NAMALWA (cell line): ENCODE results near the gene TRERF1.
"Not testable (repeated sequence)": the region's sequence is repeated elsewhere in the genome, so short reads cannot be mapped to it uniquely, and the experiment has no call there.

Experiments used
- DNase-seq: peaks from one replicate; pipeline ENCODE4 v3.0.0-alpha.2; 2015; ENCODE audit warnings: low spot score

TRERF1 gene

DNA sequence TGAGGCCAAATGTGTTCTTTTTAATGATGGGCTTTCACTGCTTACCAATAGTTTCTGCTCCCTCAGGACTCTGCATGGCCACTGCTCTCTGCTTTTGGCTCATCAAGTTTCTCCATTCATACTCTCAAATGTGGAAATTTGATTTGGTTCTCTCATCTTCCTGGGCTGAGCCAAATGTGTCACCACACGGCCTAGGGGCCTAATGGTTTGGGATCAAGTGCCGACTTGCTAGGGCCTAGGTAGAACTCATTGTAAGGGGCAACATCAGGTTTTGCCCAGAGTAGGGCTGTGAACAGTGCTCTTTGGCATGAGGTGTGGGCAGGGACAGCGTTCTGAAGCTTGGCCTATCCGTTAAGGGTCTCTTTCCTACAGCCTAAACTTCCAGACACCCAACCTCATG, 230.2 kb downstream of the TRERF1 start:
- no peak for DNase-seq

DNA sequence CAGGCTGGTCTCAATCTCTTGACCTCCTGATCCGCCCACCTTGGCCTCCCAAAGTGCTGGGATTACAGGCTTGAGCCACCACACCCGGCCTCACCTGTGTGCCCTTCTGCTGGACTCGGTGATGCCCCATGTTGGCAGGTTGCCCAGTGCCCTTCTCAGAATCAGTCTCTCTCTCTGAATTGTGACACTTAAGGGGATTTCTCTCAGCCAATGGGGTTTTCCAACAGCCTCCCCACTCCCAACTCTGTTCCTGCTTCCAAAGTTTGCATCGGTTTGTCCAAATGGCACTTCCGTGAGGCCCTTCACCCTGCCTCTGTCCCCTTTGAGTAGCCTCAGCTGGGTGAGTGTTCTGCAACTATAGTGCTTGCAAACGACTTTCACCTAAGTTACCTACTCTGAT, 230.9 kb downstream of the TRERF1 start:
- no peak for DNase-seq

DNA sequence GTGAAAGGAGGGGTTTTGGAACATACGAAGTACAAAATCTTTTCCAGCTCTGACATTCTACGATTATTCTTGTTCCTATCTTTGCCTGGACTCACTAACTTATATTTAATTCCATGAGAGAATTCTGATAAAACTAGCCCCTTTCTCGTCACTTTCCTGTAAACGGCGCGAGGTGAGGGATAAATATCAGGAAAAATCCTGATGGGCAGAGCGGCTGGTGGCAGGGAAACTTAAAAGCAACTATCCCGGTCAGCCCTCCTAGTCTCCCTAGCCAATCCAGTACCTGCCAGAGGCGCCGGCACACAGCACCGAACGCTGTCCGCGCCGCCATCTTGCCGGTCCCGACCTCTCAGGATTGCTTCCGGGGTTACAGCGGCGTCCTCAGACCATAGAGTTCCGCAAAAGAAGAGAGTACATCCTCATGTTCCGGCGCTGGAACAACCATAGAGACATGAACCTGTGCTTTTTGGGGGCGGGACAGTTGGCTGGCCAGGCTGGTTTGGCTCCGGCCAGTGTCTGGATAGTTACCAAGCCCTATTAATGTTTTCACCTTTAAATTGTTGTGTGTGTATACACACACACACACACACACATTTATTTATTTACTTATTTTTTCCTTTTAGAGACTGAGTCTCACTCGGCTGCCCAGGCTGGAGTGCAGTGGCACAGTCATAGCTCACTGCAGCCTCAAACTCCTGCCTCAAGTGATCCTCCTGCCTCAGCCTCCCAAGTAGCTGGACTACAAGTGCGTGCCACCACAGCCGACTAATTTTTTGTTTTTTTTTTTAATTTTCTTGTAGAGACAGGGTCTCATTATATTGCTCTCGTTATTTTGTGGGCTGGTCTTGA, 234.0 kb downstream of the TRERF1 start, which contains the start of gene MRPS10:
Gene MRPS10, minus strand, starts transcription at position 343 of the 849 bp plus-strand sequence. Its CDS starts 12 bp downstream, at position 331.
- DNase-seq, result peak; percentile 96

DNA sequence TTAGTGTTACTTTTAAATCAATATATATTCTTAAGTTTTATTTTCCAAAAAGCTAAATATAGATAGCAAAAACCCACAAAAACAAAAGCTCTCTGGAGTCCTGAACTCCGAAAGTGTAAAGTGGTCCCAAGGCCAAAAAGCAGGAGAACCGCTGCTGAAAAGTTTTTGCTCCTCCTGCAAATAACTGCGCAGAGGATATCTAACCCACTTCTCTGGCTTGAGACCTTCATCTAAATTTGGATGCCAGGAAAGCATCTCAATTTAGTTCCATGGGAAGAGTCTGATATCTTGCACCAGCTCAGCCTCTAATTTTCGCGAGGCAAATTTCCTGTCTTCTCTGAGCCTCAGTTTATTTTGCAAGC, 234.6 kb downstream of the TRERF1 start:
- peak; percentile 35 for DNase-seq

DNA sequence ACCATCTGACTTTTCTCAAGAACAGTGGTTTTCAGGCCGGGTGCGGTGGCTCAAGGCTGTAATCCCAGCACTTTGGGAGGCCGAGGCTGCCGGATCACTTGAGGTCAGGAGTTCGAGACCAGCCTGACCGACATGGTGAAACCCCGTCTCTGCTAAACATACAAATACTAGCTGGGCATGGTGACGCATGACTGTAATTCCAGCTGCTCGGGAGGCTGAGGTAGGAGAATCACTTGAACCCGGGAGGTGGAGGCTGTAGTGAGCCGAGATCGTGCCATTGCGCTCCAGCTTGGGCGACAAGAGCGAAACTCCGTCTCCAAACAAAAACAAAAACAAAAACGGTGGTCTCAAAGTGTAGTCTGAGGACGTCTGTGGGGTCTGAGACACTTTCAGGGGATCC, 235.2 kb downstream of the TRERF1 start:
- not testable (repeated sequence) for DNase-seq

DNA sequence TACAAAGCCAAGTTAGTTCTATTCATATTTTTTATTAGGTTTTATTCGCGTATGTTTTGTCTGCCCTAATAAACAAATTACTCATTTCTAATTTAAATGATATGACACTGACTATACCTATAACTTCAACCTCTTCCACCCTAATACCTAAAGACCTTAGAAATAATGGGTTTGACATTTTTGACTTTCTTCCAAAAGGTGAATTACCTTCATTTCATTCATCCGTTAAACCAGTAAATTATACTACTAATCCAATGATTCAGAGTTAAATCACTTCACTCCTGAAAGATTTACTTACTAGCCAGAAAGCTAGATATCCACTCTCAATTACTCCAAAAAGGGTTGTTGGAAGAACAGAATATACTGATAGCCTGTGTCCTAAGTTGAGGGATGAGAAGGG, 239.3 kb downstream of the TRERF1 start:
- no peak for DNase-seq

DNA sequence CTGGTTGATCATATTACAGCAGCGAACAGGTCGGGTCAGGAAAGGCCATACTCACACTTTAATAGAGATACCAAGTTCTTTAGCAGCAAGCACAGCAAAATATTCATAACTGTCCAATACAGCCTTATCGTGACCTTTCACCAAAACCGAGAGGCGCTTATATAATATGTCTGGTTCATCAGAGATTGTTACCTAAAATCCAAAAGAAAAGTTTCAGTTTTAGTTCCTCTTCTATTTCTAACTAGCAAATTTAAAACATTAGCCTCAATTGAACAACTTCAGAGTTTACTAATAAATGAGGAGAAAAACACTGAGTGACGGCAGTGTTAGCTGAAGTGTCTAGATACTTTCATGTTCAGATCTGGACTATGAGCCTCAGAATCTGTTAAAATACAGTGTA, 240.0 kb downstream of the TRERF1 start:
- DNase-seq, result no peak

DNA sequence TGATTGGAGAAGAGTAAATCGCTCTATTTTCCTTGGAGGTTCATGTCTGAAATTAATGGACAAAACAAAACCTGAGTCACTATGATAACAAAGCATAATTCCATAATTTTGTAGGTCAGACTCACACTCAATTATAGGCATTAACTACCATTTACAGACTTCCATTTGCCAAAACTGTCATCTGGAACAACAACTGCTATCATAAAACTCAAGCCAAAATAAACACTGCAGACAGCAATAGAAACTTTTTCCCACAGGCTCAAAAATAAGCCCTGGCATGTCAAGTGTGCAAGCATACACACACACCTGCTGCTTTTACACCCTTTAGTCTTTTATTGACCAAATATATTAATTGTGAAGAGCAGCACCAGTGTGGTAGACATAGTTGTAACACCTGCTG, 241.2 kb downstream of the TRERF1 start:
- no peak for DNase-seq

DNA sequence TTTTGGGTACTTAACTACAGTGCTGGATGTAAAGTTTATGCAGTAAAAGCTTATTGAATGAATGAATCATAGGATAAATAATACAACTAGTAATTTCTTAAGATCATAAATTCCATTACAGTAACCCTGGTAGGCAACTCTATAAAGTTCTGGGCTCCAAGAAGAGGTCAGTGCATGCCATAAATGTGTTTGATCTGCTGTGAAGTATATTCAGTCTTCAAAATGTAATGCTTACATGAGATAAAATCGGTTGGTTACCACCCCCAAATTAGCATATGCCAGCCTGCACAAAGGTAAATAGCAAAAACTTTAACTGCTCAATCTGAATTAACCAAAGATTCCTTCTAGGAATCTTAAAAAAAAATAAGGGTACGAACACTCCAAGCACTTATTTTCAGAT, 244.2 kb downstream of the TRERF1 start:
- not testable (repeated sequence) for DNase-seq

DNA sequence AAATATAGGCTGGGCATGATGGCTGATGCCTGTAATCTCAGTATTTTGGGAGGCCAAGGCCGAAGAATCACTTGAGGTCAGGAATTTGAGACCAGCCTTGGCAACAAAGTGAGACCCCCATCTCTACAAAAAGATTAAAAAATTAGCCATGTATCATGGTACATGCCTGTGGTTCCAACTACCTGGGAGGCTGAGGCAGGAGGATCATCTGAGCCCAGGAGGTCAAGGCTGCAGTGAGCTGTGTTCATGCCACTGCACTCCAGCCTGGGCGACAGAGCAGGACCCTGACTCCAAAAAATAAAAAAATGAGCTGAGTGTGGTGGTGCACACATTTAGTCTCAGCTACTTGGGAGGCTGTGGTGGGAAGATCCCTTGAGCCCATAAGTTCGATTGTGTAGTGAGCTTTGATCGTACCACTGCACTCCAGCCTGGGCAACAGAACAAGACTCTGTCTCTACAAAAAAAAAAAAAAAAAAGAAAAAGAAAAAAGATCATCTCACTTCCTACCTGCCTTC, 246.9 kb downstream of the TRERF1 start:
- no peak for DNase-seq

DNA sequence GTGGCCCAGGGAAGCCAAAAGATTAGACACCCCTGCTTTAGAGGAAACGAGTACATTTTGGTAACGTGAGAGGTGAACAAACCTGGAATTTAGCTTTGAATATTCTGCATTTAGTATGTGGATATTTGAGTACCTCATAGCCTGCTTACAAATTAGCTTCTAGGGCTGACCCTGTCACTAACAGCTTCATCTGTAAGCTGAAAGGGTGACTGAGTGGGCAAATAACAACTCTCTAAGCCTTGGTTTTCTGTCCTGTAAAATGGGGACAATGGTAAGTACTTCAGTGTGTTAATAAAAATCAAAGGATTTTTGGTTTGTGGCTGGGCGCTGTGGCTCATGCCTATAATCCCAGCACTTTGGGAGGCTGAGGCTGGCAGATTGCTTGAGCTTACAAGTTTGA, 248.5 kb downstream of the TRERF1 start:
- no peak for DNase-seq

DNA sequence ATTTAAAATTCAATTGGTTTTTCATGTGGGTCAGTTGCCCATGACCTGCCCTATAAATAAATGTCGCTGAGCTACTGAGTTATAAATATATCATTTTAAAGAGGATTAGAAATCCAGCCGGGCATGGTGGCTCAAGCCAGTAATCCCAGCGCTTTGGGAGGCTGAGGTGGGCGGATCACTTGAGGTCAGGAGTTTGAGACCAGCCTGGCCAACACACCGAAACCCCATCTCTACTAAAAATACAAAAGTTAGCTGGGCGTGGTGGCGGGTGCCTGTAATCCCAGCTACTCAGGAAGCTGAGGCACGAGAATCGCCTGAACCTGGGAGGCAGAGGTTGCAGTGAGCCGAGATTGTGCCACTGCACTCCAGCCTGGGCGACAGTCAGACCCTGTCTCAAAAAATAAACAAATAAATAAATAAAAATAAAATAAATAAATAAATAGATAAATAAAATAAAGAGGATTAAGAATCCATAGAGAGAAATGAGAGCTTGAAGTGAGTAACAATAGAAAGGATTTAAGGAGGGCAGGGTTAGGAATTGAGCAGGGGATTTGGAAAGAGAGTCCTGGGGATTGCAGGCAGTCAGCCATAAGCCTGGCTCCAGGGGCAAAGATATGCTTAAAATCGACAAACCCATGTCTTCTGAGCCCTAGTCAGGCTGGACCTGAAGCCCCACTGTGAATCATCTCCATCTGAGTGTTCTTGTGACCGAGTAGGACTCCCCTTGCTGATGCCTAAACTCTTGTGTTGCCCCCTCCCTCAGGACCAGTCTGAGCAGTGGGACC, 249.4 kb downstream of the TRERF1 start:
- not testable (repeated sequence) for DNase-seq

DNA sequence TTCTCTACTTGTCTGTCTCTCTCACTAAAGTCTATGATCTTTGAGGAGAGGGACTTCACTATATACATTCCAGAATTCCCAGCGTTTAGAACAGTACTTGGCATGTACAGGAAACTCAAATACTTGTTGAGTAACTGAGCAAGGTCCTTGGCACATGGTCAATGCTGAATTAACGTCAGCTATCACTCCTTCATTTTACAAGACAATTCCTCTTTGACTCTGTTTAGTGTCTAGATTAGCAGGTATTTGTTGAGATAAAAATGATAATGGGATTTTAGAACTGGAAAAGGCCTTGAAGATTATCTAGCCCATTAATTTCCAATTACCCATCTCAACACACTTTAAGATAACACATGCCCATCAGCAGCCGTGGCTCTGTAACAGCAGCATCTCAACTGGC, 250.3 kb downstream of the TRERF1 start:
- no peak for DNase-seq

DNA sequence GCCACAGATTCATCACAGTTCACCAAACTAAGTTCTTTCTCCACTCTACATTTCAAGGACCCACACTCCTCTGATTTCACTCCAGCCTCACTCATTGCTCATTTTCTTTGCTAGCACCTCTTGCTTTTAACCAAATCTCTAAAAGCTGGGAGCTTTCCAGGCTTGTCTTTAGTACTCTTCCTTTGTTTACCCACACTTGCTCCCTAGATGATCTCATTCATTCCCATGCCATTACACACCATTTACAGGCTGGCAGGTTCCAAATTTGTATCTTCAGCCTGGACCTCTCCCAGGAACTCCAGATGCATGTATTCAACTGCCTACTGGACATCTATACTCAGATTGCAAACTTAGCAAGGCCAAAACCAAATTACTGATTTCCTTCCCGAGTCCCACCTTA, 251.7 kb downstream of the TRERF1 start:
- no peak for DNase-seq

DNA sequence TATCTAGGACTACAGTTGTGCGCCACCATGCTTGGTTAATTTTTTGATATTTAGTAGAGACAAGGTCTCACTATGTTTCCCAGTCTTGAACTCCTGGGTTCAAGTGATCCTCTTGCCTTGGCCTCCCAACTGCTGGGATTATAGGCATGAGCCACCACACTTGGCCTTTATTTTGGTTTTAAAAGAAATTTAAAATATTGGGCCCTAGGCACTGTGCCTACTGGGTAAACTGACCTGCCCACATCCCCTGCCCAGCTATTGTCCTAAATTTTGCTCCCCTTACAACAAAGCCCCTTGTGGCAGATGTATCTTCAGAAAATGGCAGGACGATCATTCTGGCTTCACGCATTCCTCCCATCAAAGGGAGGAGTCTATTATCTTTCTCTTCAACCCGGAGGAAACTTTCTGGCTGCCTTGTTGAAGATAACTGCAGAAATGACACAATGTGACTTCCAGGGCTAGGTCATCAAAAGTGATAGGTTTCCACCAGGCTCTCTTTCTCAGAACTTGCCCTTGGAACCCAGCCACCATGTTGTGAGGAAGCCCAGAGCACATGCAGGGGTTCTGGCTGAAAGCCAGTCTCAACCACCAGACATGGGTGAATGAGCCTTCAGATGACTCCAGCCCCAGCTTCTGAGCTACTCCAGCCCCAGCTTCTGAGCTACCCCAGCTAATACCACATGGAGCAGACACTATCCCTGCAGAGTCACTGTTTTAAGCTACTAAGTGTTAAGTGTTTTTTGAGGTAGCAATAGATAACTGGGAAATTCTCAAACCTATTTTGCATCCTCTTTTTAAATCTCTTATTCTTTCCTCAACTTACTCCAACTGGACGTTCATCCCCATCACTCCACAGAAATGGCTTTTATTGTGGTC, 252.4 kb downstream of the TRERF1 start:
- DNase-seq, result peak; percentile 46

DNA sequence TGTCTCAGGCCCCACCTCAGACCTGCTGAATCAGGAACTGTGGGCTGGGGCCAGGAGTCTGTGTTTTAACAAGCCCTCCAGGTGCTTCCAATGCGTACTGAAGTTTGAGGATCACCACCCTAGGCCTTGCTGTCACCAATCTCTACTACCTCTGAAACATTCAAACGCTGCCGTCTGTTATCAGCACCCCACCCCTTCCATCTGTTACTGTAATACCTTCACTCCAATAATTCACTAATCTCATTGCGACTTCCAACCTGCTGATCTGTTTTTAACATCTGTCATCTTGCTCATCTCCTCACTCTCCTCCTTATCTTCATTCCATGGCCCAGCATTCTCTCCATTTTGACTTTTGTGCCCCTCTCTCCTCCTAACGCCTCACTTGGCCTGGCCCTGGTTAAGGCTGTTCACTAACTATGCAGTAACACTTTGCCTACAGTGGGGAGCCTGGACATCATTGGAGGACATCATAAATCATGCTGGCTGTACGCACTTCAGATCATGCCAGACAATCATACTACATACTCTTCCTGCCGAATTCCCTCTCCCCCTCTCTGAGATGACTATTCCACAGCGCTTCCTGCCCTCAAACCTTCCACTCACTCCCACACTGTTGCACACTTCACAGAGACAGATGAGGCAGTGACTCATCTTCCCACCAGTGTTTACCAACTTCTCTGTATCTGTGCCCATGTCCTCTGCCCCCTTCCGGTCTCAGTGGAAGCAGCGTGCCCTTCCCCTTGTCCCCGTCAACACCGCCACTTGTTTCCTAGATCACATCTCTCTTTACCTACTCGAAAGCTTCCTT, 254.0 kb downstream of the TRERF1 start:
- no peak for DNase-seq

DNA sequence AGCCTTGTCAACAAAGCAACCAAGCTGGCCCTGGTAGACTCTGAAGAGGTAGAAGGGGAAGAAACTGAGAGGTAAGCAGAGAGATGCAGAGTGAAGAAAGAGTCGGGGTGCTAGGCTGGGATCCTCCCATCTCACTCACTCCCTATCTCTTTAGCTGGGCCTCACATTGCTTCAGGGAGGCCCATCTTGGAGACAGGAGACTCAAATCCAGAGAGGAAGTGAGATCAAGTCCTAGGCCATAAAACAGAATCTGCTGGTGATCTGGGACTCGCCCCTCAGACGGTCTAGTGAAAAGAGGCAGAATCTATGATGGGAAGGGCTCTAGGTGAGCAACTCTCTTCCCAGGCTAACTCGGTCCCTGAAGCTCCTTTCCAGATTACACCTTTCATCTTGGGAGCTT, 256.3 kb downstream of the TRERF1 start:
- no peak for DNase-seq

DNA sequence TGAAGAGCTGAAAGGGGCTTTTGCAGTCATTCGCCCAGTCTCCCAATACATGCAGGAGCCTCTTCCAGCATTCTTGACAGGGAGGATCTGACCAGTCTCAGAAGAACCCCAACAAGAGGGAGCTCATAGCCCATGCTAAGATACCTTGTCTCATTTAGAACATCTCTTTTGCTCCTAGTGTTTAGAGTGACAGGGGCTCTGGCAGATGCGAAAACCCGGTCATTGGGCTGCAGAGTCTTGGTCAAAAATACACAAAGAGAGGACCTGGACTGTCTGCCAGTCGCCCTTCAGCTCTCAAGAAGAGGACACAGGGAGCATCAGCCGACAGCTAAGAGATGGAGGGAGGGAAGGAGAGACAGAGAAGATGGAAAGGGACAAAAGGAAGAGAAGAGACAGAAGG, 257.7 kb downstream of the TRERF1 start:
- no peak for DNase-seq

DNA sequence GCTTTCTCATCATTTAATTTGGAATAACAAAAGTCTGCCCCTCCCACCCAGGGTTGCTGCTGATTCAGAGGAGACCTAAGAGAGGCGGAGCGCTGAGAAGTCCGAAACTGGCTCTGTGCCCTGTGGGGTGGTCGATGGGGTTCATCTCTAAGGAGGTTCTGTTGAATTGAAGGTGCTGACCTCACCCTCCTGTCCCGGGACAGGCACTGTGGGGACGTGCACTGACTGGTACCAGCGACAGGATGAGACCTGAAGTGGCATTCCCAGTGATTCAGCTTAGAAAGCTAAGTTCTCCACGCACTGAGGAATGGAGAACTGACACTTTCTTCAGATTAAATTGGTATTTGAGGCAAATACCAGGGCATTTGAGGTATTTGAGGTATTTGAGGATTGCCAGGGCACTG, 258.2 kb downstream of the TRERF1 start:
- DNase-seq, result no peak

DNA sequence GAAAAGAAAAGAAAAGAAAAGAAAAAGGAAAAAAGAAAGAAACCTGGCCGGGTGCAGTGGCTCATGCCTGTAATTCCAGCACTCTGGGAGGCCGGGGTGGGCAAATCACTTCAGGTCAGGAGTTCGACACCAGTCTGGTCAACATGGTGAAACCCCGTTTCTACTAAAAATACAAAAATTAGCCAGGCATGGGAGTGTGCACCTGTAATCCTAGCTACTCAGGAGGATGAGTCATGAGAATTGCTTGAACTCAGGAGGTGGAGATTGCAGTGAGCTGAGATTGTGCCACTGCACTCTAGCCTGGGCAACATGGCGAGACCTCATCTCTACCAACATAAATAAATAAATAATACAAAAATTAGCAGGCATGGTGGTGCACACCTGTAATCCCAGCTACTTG, 259.3 kb downstream of the TRERF1 start:
- DNase-seq, result not testable (repeated sequence)

DNA sequence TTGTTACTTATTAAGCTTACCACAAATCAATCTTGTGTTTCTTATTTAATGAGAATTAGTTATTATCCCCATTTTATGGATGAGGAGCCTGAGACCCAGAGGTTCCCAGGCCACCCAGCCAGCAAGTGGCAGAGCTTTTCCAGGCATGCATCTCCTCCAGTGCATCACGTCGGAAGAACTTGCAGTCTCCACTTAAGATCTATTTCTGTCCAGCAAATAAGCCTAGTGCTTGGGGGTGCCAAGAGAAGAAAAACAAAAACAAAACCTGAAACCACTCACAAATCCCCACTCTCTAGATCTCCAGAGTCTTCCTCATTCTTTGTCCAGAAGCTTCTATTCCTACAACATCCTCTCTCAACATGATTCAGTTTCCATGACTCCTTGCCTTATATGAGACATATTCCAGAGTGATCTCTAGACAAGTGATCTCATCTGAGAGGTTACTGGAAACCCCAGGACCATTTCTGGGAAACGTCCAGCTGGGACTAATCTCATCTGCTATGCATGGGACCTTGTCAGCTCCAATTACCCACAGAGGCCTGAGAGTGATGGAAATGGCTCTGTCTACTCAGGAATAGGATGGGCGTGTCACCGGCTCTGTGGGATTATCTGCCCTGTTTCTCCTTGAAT, 261.1 kb downstream of the TRERF1 start:
- DNase-seq, result no peak
